ENCODE results near the gene HSFY1. TPM values are rescaled to one million over a fixed set of nuclear protein-coding genes. Genes with fewer than 3 reads are reported as not detected.
"Not testable (repeated sequence)": the region's sequence is repeated elsewhere in the genome, so short reads cannot be mapped to it uniquely, and the experiment has no call there.

Gene HSFY1, protein sequence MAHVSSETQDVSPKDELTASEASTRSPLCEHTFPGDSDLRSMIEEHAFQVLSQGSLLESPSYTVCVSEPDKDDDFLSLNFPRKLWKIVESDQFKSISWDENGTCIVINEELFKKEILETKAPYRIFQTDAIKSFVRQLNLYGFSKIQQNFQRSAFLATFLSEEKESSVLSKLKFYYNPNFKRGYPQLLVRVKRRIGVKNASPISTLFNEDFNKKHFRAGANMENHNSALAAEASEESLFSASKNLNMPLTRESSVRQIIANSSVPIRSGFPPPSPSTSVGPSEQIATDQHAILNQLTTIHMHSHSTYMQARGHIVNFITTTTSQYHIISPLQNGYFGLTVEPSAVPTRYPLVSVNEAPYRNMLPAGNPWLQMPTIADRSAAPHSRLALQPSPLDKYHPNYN
- total RNA-seq (not detected), polyA plus RNA-seq (not detected)

DNA sequence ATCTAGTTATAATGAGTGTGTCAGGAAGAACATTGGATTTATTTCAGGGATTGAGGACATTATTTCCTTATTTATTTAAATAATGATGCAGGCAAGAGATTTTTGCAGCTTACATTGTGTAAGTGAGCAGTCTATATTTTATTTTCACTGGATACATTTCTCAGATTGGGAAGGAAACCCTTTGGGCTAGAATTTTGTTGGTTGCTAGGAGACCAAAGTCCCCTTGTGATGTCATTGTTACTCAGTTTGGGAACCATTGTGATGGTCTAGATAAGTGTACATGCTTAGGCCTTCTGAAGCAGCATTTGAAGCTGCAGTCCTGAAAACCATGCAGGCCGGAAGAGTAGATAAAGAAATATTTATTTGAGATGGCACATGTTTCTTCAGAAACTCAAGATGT, at the start of gene HSFY1:
Gene HSFY1, plus strand, starts transcription at position 301 of the 400 bp plus-strand sequence. Its CDS starts 68 bp downstream, at position 369.
- POLR2A ChIA-PET (ENCODE audit: partially characterized antibody); H3K9me3 ChIP-seq (ENCODE audit: control insufficient read depth in 1 of 2, low read length in 2 of 2); H3K36me3 Mint-ChIP-seq; H3K4me1 ChIP-seq (ENCODE audit: insufficient read depth, low read length); H3K27me3 ChIP-seq (ENCODE audit: insufficient read depth, low read length); H3K4me3 ChIP-seq (ENCODE audit: low read length in 2 of 2); intact Hi-C loops (cut with micrococcal nuclease); H3K27ac ChIP-seq (ENCODE audit: low read depth, low read length); H3K27me3 Mint-ChIP-seq; H3K4me3 Mint-ChIP-seq; DNase-seq; H3K4me1 Mint-ChIP-seq; H3K9me3 Mint-ChIP-seq; H3K27ac Mint-ChIP-seq; H3K36me3 ChIP-seq (ENCODE audit: insufficient read depth, low read length); CTCF ChIA-PET (ENCODE audit: partially characterized antibody): not testable (repeated sequence)

DNA sequence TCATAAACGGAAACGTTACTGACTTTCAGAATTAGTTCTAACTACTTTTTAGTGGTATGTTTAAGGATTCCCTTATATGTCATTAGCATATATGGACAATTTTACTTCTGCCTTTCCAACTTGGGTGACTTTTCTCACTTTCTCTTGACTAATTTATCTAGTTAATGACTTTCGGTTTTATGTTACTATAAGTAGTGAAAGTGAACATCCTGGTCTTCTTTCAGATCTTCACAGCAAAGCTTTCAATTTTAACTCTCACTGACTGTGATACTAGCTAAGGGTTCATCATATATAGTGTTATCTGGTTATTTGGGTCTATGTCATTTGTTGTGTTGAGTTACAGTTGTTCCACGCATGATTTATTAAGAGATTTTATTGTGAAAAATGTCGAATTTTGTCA, 42.3 kb upstream of the HSFY1 start:
- POLR2A ChIA-PET (ENCODE audit: partially characterized antibody); CTCF ChIA-PET (ENCODE audit: partially characterized antibody); H3K4me1 Mint-ChIP-seq; H3K4me1 ChIP-seq (ENCODE audit: insufficient read depth, low read length); H3K27me3 Mint-ChIP-seq; DNase-seq; H3K36me3 ChIP-seq (ENCODE audit: insufficient read depth, low read length); H3K9me3 Mint-ChIP-seq; H3K9me3 ChIP-seq (ENCODE audit: control insufficient read depth in 1 of 2, low read length in 2 of 2); H3K4me3 ChIP-seq (ENCODE audit: low read length in 2 of 2); H3K27ac ChIP-seq (ENCODE audit: low read depth, low read length); H3K27me3 ChIP-seq (ENCODE audit: insufficient read depth, low read length); intact Hi-C loops (cut with micrococcal nuclease); H3K4me3 Mint-ChIP-seq; H3K27ac Mint-ChIP-seq; H3K36me3 Mint-ChIP-seq: not testable (repeated sequence)

DNA sequence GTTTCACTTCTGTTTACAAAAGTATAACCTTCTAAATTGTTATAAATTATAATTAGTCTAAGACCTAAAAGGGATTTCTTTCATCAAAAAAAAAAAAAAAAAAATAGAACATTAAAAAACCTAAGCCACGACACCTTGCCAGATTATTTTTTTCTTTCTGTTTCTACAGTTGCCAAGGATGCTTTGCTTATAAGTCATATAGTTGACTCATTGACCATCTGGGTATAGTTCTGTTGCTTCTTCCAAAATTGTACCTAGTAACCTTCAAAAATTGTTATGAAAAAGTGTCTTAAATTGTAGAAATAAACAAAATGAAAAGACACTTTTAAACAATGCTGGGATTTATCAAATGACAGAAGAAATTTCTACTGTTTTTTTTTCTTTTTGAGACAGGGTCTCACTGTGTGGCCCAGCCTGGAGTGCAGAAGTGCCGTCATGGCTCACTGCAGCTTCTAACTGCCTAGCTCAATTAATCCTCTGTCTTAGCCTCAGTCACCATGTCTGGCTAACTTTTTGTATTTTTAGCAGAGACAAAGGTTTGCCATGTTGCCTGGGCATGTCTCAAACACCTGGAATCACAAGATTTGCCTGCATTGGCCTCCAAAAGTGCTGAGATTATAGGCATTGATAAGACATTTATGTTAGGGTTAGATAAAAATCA, 15.4 kb upstream of the HSFY1 start:
- H3K27ac Mint-ChIP-seq; DNase-seq; H3K27ac ChIP-seq (ENCODE audit: low read depth, low read length); H3K4me1 Mint-ChIP-seq; H3K27me3 Mint-ChIP-seq; H3K36me3 Mint-ChIP-seq; POLR2A ChIA-PET (ENCODE audit: partially characterized antibody); H3K9me3 ChIP-seq (ENCODE audit: control insufficient read depth in 1 of 2, low read length in 2 of 2); H3K27me3 ChIP-seq (ENCODE audit: insufficient read depth, low read length); intact Hi-C loops (cut with micrococcal nuclease); H3K4me3 Mint-ChIP-seq; H3K36me3 ChIP-seq (ENCODE audit: insufficient read depth, low read length); CTCF ChIA-PET (ENCODE audit: partially characterized antibody); H3K9me3 Mint-ChIP-seq; H3K4me3 ChIP-seq (ENCODE audit: low read length in 2 of 2); H3K4me1 ChIP-seq (ENCODE audit: insufficient read depth, low read length): not testable (repeated sequence)

DNA sequence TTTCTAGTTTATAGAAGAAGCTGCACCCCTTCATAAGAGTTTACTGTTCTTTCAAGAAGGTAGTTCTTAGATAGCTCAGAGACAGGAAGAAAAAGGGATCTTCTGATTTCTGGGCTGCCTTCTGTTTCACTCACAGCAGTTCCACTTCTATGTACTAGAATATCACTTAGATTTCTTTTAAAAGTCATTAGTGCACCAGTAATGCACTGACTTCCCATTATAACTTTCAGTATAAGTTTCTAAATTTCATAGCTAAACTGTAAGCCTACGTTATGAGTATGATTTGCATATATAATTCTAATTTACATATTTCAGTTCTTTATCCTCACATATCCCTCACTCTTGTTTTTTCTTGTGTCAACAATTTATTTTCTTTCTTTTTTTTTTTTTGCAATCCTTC, 7.6 kb upstream of the HSFY1 start:
- H3K36me3 ChIP-seq (ENCODE audit: insufficient read depth, low read length); H3K9me3 ChIP-seq (ENCODE audit: control insufficient read depth in 1 of 2, low read length in 2 of 2); H3K27me3 Mint-ChIP-seq; H3K4me1 ChIP-seq (ENCODE audit: insufficient read depth, low read length); H3K27ac ChIP-seq (ENCODE audit: low read depth, low read length); H3K4me3 ChIP-seq (ENCODE audit: low read length in 2 of 2); H3K9me3 Mint-ChIP-seq; H3K27me3 ChIP-seq (ENCODE audit: insufficient read depth, low read length); H3K36me3 Mint-ChIP-seq; CTCF ChIA-PET (ENCODE audit: partially characterized antibody); H3K27ac Mint-ChIP-seq; H3K4me1 Mint-ChIP-seq; DNase-seq; intact Hi-C loops (cut with micrococcal nuclease); POLR2A ChIA-PET (ENCODE audit: partially characterized antibody); H3K4me3 Mint-ChIP-seq: not testable (repeated sequence)

DNA sequence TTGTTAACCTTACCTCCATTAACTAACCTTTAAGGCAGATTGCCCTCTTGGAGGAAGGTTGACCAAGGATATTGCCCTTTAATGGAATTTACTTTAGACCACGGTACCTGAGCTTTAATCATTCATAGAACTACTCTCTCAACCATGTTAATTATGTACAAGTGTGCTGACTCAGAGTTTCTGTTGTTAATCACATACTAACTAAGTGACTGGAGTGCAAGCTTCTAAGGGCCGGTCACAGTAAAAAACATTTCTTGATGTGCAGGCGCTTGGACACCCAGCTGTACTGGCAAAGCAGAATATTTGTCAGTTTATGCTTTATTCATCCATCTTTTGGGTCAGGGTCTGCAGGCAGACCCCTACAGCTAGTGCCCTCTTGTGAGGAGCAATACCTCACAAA, 6.6 kb downstream of the HSFY1 start:
- H3K9me3 Mint-ChIP-seq; H3K36me3 ChIP-seq (ENCODE audit: insufficient read depth, low read length); POLR2A ChIA-PET (ENCODE audit: partially characterized antibody); H3K27me3 ChIP-seq (ENCODE audit: insufficient read depth, low read length); CTCF ChIA-PET (ENCODE audit: partially characterized antibody); intact Hi-C loops (cut with micrococcal nuclease); H3K4me1 ChIP-seq (ENCODE audit: insufficient read depth, low read length); H3K9me3 ChIP-seq (ENCODE audit: control insufficient read depth in 1 of 2, low read length in 2 of 2); H3K27ac ChIP-seq (ENCODE audit: low read depth, low read length); H3K36me3 Mint-ChIP-seq; H3K27me3 Mint-ChIP-seq; DNase-seq; H3K27ac Mint-ChIP-seq; H3K4me3 Mint-ChIP-seq; H3K4me3 ChIP-seq (ENCODE audit: low read length in 2 of 2); H3K4me1 Mint-ChIP-seq: not testable (repeated sequence)

DNA sequence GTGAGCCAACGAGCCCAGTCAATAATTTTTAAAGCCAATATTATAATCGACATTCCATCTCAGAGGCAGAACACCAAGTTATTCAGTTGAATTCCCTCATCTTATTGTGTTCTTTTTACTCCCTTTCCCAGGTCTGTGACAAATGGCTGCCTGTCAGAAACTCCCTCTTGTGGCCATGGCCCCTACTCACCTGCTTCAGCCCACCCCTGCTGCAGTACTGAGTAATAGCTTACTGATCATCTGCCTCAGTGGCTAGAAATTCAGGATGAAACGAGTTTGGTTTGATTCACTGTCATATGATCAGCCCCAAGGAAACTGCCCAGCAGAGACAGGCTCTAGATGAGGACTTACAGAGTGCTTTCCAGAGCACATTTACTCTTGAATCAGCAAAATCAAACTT, 19.4 kb downstream of the HSFY1 start:
- H3K9me3 ChIP-seq (ENCODE audit: control insufficient read depth in 1 of 2, low read length in 2 of 2); H3K36me3 Mint-ChIP-seq; H3K27me3 ChIP-seq (ENCODE audit: insufficient read depth, low read length); H3K27me3 Mint-ChIP-seq; H3K27ac ChIP-seq (ENCODE audit: low read depth, low read length); H3K36me3 ChIP-seq (ENCODE audit: insufficient read depth, low read length); H3K9me3 Mint-ChIP-seq; H3K4me1 ChIP-seq (ENCODE audit: insufficient read depth, low read length); H3K4me3 Mint-ChIP-seq; DNase-seq; H3K4me1 Mint-ChIP-seq; POLR2A ChIA-PET (ENCODE audit: partially characterized antibody); H3K4me3 ChIP-seq (ENCODE audit: low read length in 2 of 2); CTCF ChIA-PET (ENCODE audit: partially characterized antibody); intact Hi-C loops (cut with micrococcal nuclease); H3K27ac Mint-ChIP-seq: not testable (repeated sequence)
